ENCODE results near the gene GPR146. TPM values are rescaled to one million over a fixed set of nuclear protein-coding genes. Genes with fewer than 3 reads are reported as not detected.

Gene GPR146
- total RNA-seq, 1 donor from 2014 or later: 1.3 TPM

DNA sequence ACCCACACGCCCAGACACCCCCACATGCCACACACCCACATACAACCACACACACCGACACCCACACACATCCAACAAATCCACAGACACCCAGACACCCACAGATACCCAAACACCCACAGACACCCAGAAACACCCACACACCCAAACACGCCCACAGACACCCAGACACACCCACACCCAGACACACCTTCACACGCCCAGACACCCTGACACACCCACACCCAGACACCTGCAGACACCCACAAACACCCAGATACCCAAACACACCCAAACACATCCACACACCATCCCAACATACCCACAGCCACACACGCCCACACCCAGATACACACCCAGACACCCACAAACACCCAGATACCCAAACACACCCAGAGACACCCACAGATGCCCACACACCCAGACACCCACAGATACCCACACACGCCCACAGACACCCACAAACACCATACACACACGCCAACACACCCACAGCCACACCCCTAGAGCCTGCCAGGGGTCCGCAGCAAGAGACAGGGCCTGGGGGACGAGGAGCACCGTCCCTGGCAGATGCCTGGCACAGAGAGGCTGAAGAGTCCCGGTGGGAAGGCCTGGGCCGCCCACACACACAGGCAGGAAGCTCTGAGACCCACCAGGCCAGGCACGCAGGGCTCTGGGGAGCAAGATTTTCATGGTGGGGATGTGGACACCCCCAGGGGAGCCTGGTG, 32.9 kb upstream of the GPR146 start:
- DNase-seq (ENCODE audit: low read depth) (no peak), FAIRE-seq (no peak)
- Histone ChIP-seq H3K36me3 (ENCODE audit: control insufficient read depth, insufficient read depth, low read length) (peaks cover 3% of the 10 kb centered on the region), H3K27me3 (ENCODE audit: control insufficient read depth, insufficient read depth, low read length) (no peaks in the 10 kb centered on the region), H3K4me3 (ENCODE audit: low read depth, low read length) (no peak overlapping the region)
- TF ChIP-seq, protein P1, sequence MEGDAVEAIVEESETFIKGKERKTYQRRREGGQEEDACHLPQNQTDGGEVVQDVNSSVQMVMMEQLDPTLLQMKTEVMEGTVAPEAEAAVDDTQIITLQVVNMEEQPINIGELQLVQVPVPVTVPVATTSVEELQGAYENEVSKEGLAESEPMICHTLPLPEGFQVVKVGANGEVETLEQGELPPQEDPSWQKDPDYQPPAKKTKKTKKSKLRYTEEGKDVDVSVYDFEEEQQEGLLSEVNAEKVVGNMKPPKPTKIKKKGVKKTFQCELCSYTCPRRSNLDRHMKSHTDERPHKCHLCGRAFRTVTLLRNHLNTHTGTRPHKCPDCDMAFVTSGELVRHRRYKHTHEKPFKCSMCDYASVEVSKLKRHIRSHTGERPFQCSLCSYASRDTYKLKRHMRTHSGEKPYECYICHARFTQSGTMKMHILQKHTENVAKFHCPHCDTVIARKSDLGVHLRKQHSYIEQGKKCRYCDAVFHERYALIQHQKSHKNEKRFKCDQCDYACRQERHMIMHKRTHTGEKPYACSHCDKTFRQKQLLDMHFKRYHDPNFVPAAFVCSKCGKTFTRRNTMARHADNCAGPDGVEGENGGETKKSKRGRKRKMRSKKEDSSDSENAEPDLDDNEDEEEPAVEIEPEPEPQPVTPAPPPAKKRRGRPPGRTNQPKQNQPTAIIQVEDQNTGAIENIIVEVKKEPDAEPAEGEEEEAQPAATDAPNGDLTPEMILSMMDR (IDR thresholded peaks at IDR 0.05; ENCODE audit: insufficient read depth, low read length, severe bottlenecking): no peak

DNA sequence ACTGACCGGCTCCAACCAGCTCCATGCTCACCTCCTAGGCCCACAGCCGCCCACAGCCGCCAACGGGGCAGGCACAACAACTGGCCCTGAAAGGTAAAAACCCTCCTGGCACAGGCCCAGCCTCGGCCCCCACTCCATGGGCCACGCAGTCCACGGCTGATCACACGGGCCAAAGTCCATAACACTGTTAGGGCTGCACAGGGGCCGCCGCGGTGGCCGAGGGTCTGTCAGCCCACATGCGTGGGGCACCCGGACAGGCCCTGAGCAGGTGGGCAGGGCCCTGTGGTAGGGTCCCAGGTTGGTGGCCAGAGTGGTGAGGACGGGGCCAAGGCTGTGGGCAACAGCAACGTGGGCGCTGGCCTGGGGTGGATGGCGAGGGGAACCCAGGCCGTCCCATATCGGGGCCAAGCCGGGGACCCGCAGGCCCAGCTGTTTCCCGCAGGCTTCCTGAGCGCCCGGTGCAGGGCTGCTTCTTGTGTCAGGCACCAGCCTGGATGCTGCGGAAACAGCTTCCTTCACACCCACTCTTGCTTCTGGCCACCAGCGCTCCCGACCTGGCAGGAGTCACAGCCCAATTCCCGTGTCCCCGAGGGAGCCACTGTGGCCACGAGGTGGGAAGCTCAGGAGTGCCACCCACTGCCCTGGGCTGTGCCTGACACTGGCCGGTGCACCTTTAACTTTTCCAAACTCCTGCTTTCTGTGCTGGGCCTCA, 32.2 kb upstream of the GPR146 start:
- Histone ChIP-seq H3K4me3 (ENCODE audit: low read depth, low read length) (no peak overlapping the region), H3K27me3 (ENCODE audit: control insufficient read depth, insufficient read depth, low read length) (no peaks in the 10 kb centered on the region), H3K36me3 (ENCODE audit: control insufficient read depth, insufficient read depth, low read length) (peaks cover 3% of the 10 kb centered on the region)
- FAIRE-seq (no peak), DNase-seq (ENCODE audit: low read depth) (no peak)
- TF ChIP-seq, protein P1 (IDR thresholded peaks at IDR 0.05; ENCODE audit: insufficient read depth, low read length, severe bottlenecking): no peak

DNA sequence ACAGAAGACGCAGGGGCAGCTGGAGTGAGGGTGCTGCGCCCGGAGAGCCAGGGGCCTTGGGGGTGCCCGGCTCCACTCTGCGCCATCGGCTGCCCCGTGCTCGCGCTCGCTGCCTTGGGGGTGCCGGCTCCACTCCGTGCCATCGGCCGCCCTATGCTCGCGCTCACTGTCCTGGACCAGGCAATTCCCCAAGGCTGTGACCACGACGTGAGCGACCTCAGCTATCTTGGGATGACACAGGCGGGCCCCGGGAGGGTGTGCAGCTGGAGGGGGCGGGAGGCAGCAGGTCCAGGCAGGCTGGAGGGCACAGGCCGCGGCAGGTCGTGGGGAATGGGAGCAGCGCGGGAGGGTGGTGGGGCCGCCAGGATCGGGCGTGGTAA, 31.6 kb upstream of the GPR146 start:
- Histone ChIP-seq H3K27me3 (ENCODE audit: control insufficient read depth, insufficient read depth, low read length) (no peaks in the 10 kb centered on the region), H3K4me3 (ENCODE audit: low read depth, low read length) (no peak overlapping the region), H3K36me3 (ENCODE audit: control insufficient read depth, insufficient read depth, low read length) (peaks cover 3% of the 10 kb centered on the region)
- DNase-seq (ENCODE audit: low read depth) (no peak), FAIRE-seq (no peak)
- TF ChIP-seq, protein P1 (IDR thresholded peaks at IDR 0.05; ENCODE audit: insufficient read depth, low read length, severe bottlenecking): no peak

DNA sequence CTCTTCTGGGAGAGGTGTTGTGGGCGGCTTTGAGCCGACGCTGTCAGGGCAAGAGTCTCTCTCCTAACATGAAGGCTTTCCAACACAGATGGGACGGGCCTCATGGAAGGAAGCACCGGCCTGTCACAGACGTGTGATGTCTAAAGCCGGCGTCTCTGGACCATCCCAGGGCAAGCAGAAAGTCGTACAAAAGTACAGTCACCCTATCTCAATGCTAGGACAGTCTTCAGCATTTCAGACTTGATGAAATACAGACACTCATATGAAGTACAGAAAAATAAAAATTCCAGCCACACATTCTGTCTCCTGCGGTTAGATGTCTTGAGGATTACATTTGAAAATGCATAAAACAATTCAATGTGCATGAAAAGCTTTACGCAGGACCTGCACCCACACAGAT, 30.8 kb upstream of the GPR146 start:
- FAIRE-seq (no peak), DNase-seq (ENCODE audit: low read depth) (no peak)
- Histone ChIP-seq H3K36me3 (ENCODE audit: control insufficient read depth, insufficient read depth, low read length) (peaks cover 7% of the 10 kb centered on the region), H3K4me3 (ENCODE audit: low read depth, low read length) (no peak overlapping the region), H3K27me3 (ENCODE audit: control insufficient read depth, insufficient read depth, low read length) (no peaks in the 10 kb centered on the region)
- TF ChIP-seq, protein P1 (IDR thresholded peaks at IDR 0.05; ENCODE audit: insufficient read depth, low read length, severe bottlenecking): no peak

DNA sequence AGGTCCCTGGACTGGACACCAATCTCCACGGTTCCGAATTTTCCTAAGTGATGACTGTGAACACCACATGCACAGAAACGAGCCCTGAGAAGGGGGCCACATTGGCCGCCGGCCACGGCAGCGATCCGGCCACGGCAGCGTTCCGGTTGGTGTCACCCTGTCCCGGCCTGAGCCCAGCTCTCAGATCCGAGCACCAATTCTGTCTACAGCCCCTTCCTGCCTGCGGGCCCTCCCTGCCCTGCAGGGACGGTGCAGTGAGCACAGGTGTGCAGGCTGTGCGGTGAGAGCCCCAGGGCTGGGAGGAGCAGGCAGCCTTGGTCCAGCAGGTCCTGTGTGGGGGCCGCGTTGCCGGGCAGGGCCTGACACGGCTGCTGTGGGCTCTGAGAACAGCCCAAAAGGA, 29.7 kb upstream of the GPR146 start:
- Histone ChIP-seq H3K27me3 (ENCODE audit: control insufficient read depth, insufficient read depth, low read length) (no peaks in the 10 kb centered on the region), H3K36me3 (ENCODE audit: control insufficient read depth, insufficient read depth, low read length) (peaks cover 8% of the 10 kb centered on the region), H3K4me3 (ENCODE audit: low read depth, low read length) (no peak overlapping the region)
- FAIRE-seq: no peak
- no peak for DNase-seq (ENCODE audit: low read depth)
- TF ChIP-seq, protein P1 (IDR thresholded peaks at IDR 0.05; ENCODE audit: insufficient read depth, low read length, severe bottlenecking): no peak
